Activated CD8-positive, alpha-beta memory T cell treated with anti-CD3 and anti-CD28 coated beads, Interleukin-2, amount 50 U/mL, for 4 hours (primary cell): Measurements from ENCODE around the gene DIAPH2.
"Not testable (repeated sequence)": the region's sequence is repeated elsewhere in the genome, so short reads cannot be mapped to it uniquely, and the experiment has no call there.

Experiments used
- DNase-seq: peaks from one replicate; pipeline ENCODE4 v3.0.0-alpha.2; 2020

DIAPH2 gene

GRCh38 chrX:96719161-96719875, 34.7 kb downstream of the DIAPH2 start:
- DNase-seq = no peak

GRCh38 chrX:96721354-96721753, 36.7 kb downstream of the DIAPH2 start:
- DNase-seq = no peak

GRCh38 chrX:96722781-96723180, 38.1 kb downstream of the DIAPH2 start:
- DNase-seq = no peak

GRCh38 chrX:96729053-96729452, 44.4 kb downstream of the DIAPH2 start:
- DNase-seq = no peak

- DNase-seq = no peak
Observed at GRCh38 chrX:96729868-96730643, 45.4 kb downstream of the DIAPH2 start.

- DNase-seq = not testable (repeated sequence)
Observed at GRCh38 chrX:96731000-96731399, 46.4 kb downstream of the DIAPH2 start.

- no peak for DNase-seq
Observed at GRCh38 chrX:96743367-96744073, 58.9 kb downstream of the DIAPH2 start.

GRCh38 chrX:96752781-96753180, 68.1 kb downstream of the DIAPH2 start:
- no peak for DNase-seq

GRCh38 chrX:96753230-96753629, 68.6 kb downstream of the DIAPH2 start:
- DNase-seq = no peak

- DNase-seq = no peak
Observed at GRCh38 chrX:96756491-96756890, 71.8 kb downstream of the DIAPH2 start.

GRCh38 chrX:96761566-96761965, 76.9 kb downstream of the DIAPH2 start:
- DNase-seq = no peak

GRCh38 chrX:96763608-96764007, 79.0 kb downstream of the DIAPH2 start:
- no peak for DNase-seq

- no peak for DNase-seq
Observed at GRCh38 chrX:96764864-96765263, 80.2 kb downstream of the DIAPH2 start.

- no peak for DNase-seq
Observed at GRCh38 chrX:96770315-96770714, 85.7 kb downstream of the DIAPH2 start.

GRCh38 chrX:96771486-96771885, 86.8 kb downstream of the DIAPH2 start:
- no peak for DNase-seq

- DNase-seq = no peak
Observed at GRCh38 chrX:96774116-96774515, 89.5 kb downstream of the DIAPH2 start.

GRCh38 chrX:96776966-96777365, 92.3 kb downstream of the DIAPH2 start:
- no peak for DNase-seq

- no peak for DNase-seq
Observed at GRCh38 chrX:96791559-96791958, 106.9 kb downstream of the DIAPH2 start.

- no peak for DNase-seq
Observed at GRCh38 chrX:96792047-96792446, 107.4 kb downstream of the DIAPH2 start.

GRCh38 chrX:96798982-96799381, 114.3 kb downstream of the DIAPH2 start:
- DNase-seq = no peak

- DNase-seq = no peak
Observed at GRCh38 chrX:96807318-96807717, 122.7 kb downstream of the DIAPH2 start.

- DNase-seq = no peak
Observed at GRCh38 chrX:96820935-96821334, 136.3 kb downstream of the DIAPH2 start.

- DNase-seq = no peak
Observed at GRCh38 chrX:96824166-96824565, 139.5 kb downstream of the DIAPH2 start.

GRCh38 chrX:96833333-96833732, 148.7 kb downstream of the DIAPH2 start:
- no peak for DNase-seq
